ENCODE data around the gene TRIP10. TPM values are rescaled to one million over a fixed set of nuclear protein-coding genes. Genes with fewer than 3 reads are reported as not detected.

Gene TRIP10
- polyA plus RNA-seq, 1 donor from 2014 or later, result 0.76 TPM

DNA sequence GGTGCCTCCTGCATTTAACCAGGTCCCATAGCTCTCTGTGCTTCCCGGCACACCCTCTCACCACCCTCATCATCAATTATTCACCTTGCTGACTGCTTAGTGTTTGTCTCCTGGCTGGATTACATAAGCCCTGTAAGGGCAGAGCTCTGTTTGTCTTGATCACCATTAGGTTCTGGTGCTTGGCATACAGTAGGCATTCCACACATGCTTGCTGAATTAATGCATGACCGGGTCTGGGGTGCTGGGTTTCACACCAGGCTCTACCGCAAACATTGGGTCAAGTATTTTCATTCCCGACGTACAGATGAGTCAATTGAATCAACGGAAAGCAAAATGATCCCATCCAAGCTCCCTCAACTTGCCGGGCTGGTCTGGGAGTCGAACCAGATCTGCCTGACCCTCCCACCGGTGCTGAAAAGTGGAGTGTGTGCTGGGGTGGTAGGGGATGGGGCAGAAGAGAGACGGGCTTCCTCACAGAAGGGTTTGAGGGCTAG is 61.6 kb downstream of the TRIP10 start:
- no peaks in the 10 kb centered on the region for H3F3A ChIP-seq (ENCODE audit: insufficient read depth, low read length, poor library complexity, severe bottlenecking)
- no peak overlapping the region for H3K9ac ChIP-seq (ENCODE audit: low read length)
- no peaks in the 10 kb centered on the region for H3K36me3 ChIP-seq (ENCODE audit: insufficient read depth, low read length)
- H4K20me1 ChIP-seq (ENCODE audit: insufficient read depth), result no peaks in the 10 kb centered on the region
- no peak overlapping the region for H3K4me3 ChIP-seq (ENCODE audit: low read length)
- TF ChIP-seq SMC3 (conservative IDR thresholded peaks at IDR 0.05; ENCODE audit: poor library complexity), result no peak
- TF ChIP-seq TAF1 (IDR thresholded peaks at IDR 0.05; ENCODE audit: low read depth), result no peak
- TF ChIP-seq, protein P1, sequence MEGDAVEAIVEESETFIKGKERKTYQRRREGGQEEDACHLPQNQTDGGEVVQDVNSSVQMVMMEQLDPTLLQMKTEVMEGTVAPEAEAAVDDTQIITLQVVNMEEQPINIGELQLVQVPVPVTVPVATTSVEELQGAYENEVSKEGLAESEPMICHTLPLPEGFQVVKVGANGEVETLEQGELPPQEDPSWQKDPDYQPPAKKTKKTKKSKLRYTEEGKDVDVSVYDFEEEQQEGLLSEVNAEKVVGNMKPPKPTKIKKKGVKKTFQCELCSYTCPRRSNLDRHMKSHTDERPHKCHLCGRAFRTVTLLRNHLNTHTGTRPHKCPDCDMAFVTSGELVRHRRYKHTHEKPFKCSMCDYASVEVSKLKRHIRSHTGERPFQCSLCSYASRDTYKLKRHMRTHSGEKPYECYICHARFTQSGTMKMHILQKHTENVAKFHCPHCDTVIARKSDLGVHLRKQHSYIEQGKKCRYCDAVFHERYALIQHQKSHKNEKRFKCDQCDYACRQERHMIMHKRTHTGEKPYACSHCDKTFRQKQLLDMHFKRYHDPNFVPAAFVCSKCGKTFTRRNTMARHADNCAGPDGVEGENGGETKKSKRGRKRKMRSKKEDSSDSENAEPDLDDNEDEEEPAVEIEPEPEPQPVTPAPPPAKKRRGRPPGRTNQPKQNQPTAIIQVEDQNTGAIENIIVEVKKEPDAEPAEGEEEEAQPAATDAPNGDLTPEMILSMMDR (IDR thresholded peaks at IDR 0.05; ENCODE audit: poor library complexity, severe bottlenecking), result no peak
- no peak for TF ChIP-seq POLR2AphosphoS5 (IDR thresholded peaks at IDR 0.05)
- TF ChIP-seq EP300 (conservative IDR thresholded peaks at IDR 0.05; ENCODE audit: poor library complexity, severe bottlenecking), result no peak
- TF ChIP-seq EZH2 (IDR thresholded peaks at IDR 0.05; ENCODE audit: borderline replicate concordance, insufficient read depth, low read length, poor library complexity, severe bottlenecking), result no peak
- TF ChIP-seq MXI1 (conservative IDR thresholded peaks at IDR 0.05; ENCODE audit: poor library complexity, severe bottlenecking), result no peak
- TF ChIP-seq, protein P2, sequence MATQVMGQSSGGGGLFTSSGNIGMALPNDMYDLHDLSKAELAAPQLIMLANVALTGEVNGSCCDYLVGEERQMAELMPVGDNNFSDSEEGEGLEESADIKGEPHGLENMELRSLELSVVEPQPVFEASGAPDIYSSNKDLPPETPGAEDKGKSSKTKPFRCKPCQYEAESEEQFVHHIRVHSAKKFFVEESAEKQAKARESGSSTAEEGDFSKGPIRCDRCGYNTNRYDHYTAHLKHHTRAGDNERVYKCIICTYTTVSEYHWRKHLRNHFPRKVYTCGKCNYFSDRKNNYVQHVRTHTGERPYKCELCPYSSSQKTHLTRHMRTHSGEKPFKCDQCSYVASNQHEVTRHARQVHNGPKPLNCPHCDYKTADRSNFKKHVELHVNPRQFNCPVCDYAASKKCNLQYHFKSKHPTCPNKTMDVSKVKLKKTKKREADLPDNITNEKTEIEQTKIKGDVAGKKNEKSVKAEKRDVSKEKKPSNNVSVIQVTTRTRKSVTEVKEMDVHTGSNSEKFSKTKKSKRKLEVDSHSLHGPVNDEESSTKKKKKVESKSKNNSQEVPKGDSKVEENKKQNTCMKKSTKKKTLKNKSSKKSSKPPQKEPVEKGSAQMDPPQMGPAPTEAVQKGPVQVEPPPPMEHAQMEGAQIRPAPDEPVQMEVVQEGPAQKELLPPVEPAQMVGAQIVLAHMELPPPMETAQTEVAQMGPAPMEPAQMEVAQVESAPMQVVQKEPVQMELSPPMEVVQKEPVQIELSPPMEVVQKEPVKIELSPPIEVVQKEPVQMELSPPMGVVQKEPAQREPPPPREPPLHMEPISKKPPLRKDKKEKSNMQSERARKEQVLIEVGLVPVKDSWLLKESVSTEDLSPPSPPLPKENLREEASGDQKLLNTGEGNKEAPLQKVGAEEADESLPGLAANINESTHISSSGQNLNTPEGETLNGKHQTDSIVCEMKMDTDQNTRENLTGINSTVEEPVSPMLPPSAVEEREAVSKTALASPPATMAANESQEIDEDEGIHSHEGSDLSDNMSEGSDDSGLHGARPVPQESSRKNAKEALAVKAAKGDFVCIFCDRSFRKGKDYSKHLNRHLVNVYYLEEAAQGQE (IDR thresholded peaks at IDR 0.05; ENCODE audit: borderline replicate concordance), result no peak
- TF ChIP-seq RAD21 (conservative IDR thresholded peaks at IDR 0.05), result no peak
- no peaks in the 10 kb centered on the region for H3K9me3 ChIP-seq (ENCODE audit: low read length)
- no peak overlapping the region for H3K27ac ChIP-seq (ENCODE audit: low read length)
- H3K27me3 ChIP-seq (ENCODE audit: insufficient read depth, low read depth, low read length), result no peaks in the 10 kb centered on the region
- no peak overlapping the region for H2AFZ ChIP-seq (ENCODE audit: low read depth, low read length)
- no peaks in the 10 kb centered on the region for H3K9me2 ChIP-seq (ENCODE audit: insufficient read depth, low read length)
- no peak overlapping the region for H3K4me2 ChIP-seq (ENCODE audit: low read length)
- no peaks in the 10 kb centered on the region for H3K79me2 ChIP-seq (replicated peaks; ENCODE audit: insufficient read depth, low read length)

Other genes with a start within 250 kb of the TRIP10 start
- 17.8 and 25.9 TPM in 2 replicates for gene TUBB4A, start 237.4 kb upstream of the TRIP10 start, polyA plus RNA-seq
- gene TNFSF9, start 208.7 kb upstream of the TRIP10 start, polyA plus RNA-seq, result 0.86 and 1.3 TPM in 2 replicates
- not detected in 2 replicates for gene CD70, start 148.5 kb upstream of the TRIP10 start, polyA plus RNA-seq
- not detected in 2 replicates for gene TNFSF14, start 69.5 kb upstream of the TRIP10 start, polyA plus RNA-seq
- gene C3, start 19.0 kb upstream of the TRIP10 start, polyA plus RNA-seq, result not detected in 2 replicates
- 24.6 and 44.5 TPM in 2 replicates for gene GPR108, start 2.1 kb upstream of the TRIP10 start, polyA plus RNA-seq
- 3.6 TPM in 1 of 2 replicates, not detected in the other for gene SH2D3A, start 27.8 kb downstream of the TRIP10 start, polyA plus RNA-seq
- not detected in 2 replicates for gene VAV1, start 33.0 kb downstream of the TRIP10 start, polyA plus RNA-seq
- not detected in 2 replicates for gene ADGRE1, start 147.9 kb downstream of the TRIP10 start, polyA plus RNA-seq